Mammary epithelial cell (primary cell): ENCODE data around the gene TMEM212.

Experiments used
- EZH2 ChIP-seq: IDR thresholded peaks from 2 replicates; pipeline ENCODE4 v1.6.1; 2012; ENCODE audit warnings: low read length, inconsistent platforms, borderline replicate concordance
- TF ChIP-seq, protein P1 (sequence below), 2 donors: IDR thresholded peaks in 1 of 2; conservative IDR thresholded peaks in 1 of 2; 2 replicates each; pipeline ENCODE4 v1.5.1; 2011 to 2012; ENCODE audit warnings: inconsistent platforms in 2 of 2, low read length in 2 of 2, mild to moderate bottlenecking in 2 of 2, control low read depth in 1 of 2, low read depth in 1 of 2; ENCODE audit not compliant: insufficient read depth in 1 of 2; ENCODE audit errors: extremely low read depth in 1 of 2

DNA sequence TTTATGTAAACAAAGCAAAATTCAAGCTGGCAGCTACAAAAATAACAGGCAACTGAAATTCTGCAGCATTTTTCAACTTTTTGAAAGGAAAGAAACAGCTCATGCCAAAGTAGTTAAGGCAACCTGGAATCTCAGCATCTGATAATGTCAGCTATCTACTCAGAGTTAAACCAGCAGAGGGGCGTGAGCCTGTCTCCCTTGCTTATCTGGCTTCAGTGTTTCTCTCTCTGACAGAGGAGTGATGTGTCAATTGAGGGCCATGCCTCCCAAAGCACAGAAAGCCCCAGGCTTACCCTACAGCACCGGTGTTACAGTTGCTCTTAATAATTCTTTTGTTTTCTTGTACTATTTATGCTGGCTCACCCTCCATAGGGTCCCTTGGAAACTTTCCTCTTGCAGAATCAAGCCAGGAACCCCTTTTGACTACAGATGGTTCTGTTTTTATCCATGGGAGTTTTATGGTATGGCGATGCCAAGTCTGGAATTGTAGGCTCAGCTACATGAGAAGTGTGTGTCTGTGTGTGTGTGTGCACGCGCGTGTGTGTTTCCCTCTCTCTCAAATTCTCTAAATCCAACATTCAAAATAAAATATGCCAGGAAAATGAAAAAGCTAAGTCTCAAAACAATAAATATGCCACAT is 7.3 kb downstream of the TMEM212 start:
- no peak for TF ChIP-seq EZH2
- TF ChIP-seq, protein P1, sequence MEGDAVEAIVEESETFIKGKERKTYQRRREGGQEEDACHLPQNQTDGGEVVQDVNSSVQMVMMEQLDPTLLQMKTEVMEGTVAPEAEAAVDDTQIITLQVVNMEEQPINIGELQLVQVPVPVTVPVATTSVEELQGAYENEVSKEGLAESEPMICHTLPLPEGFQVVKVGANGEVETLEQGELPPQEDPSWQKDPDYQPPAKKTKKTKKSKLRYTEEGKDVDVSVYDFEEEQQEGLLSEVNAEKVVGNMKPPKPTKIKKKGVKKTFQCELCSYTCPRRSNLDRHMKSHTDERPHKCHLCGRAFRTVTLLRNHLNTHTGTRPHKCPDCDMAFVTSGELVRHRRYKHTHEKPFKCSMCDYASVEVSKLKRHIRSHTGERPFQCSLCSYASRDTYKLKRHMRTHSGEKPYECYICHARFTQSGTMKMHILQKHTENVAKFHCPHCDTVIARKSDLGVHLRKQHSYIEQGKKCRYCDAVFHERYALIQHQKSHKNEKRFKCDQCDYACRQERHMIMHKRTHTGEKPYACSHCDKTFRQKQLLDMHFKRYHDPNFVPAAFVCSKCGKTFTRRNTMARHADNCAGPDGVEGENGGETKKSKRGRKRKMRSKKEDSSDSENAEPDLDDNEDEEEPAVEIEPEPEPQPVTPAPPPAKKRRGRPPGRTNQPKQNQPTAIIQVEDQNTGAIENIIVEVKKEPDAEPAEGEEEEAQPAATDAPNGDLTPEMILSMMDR (conservative IDR thresholded peaks at IDR 0.05 in 1 of 2, IDR thresholded peaks at IDR 0.05 in 1 of 2; ENCODE audit: extremely low read depth in 1 of 2, insufficient read depth in 1 of 2, low read depth in 1 of 2, low read length in 2 of 2): no peak
